Hepatocyte (in vitro differentiated cells): ENCODE data around the gene POFUT1. TPM values are rescaled to one million over a fixed set of nuclear protein-coding genes. Genes with fewer than 3 reads are reported as not detected.
"Not testable (repeated sequence)": the region's sequence is repeated elsewhere in the genome, so short reads cannot be mapped to it uniquely, and the experiment has no call there.

Experiments
- DNase-seq: peaks from one replicate; pipeline ENCODE4 v3.0.0-alpha.2; 2016; ENCODE audit warnings: low spot score
- H2AFZ ChIP-seq: fragments of 200-600 bp; sonication (generic); 2 replicates; pipeline ENCODE4 v1.6.0; 2016; ENCODE audit warnings: antibody characterized with exemption, mild to moderate bottlenecking
- H3K27ac ChIP-seq: fragments of 200-600 bp; sonication (generic); 2 replicates; pipeline ENCODE4 v1.5.1; 2016; ENCODE audit warnings: mild to moderate bottlenecking
- H3K27me3 ChIP-seq: fragments of 200-600 bp; sonication (generic); 2 replicates; pipeline ENCODE4 v1.6.1; 2016
- H3K36me3 ChIP-seq: fragments of 200-600 bp; sonication (generic); replicated peaks from 2 replicates; pipeline ENCODE4 v1.5.1; 2016; ENCODE audit warnings: low read depth; ENCODE audit not compliant: insufficient read depth
- H3K4me1 ChIP-seq: fragments of 200-600 bp; sonication (generic); 2 replicates; pipeline ENCODE4 v1.5.1; 2016; ENCODE audit warnings: mild to moderate bottlenecking, moderate library complexity; ENCODE audit not compliant: insufficient read depth
- H3K4me2 ChIP-seq: fragments of 200-600 bp; sonication (generic); 2 replicates; pipeline ENCODE4 v1.6.0; 2016
- H3K4me3 ChIP-seq: fragments of 200-600 bp; sonication (generic); 2 replicates; pipeline ENCODE4 v1.5.1; 2016; ENCODE audit warnings: mild to moderate bottlenecking
- H3K79me2 ChIP-seq: fragments of 200-600 bp; sonication (generic); 2 replicates; pipeline ENCODE4 v1.6.0; 2017; ENCODE audit warnings: mild to moderate bottlenecking
- H3K9me2 ChIP-seq: fragments of 200-600 bp; sonication (generic); replicated peaks from 2 replicates; pipeline ENCODE4 v1.6.0; 2017; ENCODE audit warnings: mild to moderate bottlenecking; ENCODE audit not compliant: insufficient read depth
- H3K9me3 ChIP-seq: fragments of 200-600 bp; sonication (generic); 2 replicates; pipeline ENCODE4 v1.5.1; 2016; ENCODE audit warnings: low read depth, mild to moderate bottlenecking
- H4K20me1 ChIP-seq: fragments of 200-600 bp; sonication (generic); 2 replicates; pipeline ENCODE4 v1.6.0; 2016; ENCODE audit warnings: mild to moderate bottlenecking; ENCODE audit not compliant: insufficient read depth, poor library complexity, severe bottlenecking
- CTCF ChIP-seq: fragments of 200-600 bp; sonication (generic); IDR thresholded peaks from 2 replicates; pipeline ENCODE4 v1.5.1; 2016; ENCODE audit warnings: antibody characterized with exemption, mild to moderate bottlenecking; ENCODE audit not compliant: poor library complexity
- EZH2 ChIP-seq: fragments of 200-600 bp; sonication (generic); IDR thresholded peaks from 2 replicates; pipeline ENCODE4 v1.6.1; 2016; ENCODE audit warnings: antibody characterized with exemption, mild to moderate bottlenecking, borderline replicate concordance
- EZH2phosphoT487 ChIP-seq: fragments of 200-600 bp; sonication (generic); IDR thresholded peaks from one replicate; pipeline ENCODE4 v1.6.1; 2018; ENCODE audit warnings: antibody characterized with exemption, mild to moderate bottlenecking, low read depth, moderate library complexity; ENCODE audit not compliant: unreplicated experiment, severe bottlenecking
- WGBS: methylation state at CpG from one replicate; pipeline ENCODE4 v1.1.6; 2016; ENCODE audit warnings: low lambda C conversion rate; ENCODE audit errors: missing lambda C conversion rate; 5-methylcytosine and 5-hydroxymethylcytosine counted together
- polyA plus RNA-seq: library from polyadenylated mRNA; unstranded; fragments of >200 nt; fragmentation: Nextera tagmentation; extraction: Ambion mirVana; gene quantifications from 2 replicates; pipeline ENCODE4 v1.2.1, GENCODE V29; 2016
- total RNA-seq: library from RNA; depleted of rRNA; stranded (reverse); fragments of >200 nt; gene quantifications from 2 replicates; pipeline ENCODE4 v1.2.3, GENCODE V29; 2014

POFUT1 gene
- total and polyA plus RNA-seq, 2 experiments from 2014 or later = 42.0 to 81.4 TPM

- Histone ChIP-seq H3K9me3 (no peaks in the 10 kb centered on the region), H3K4me1 (no peaks in the 10 kb centered on the region), H3K27ac (no peak overlapping the region), H3K79me2 (no peaks in the 10 kb centered on the region), H3K36me3 (no peaks in the 10 kb centered on the region), H3K9me2 (no peaks in the 10 kb centered on the region), H3K4me3 (no peak overlapping the region), H3K4me2 (no peak overlapping the region), H2AFZ (no peak overlapping the region), H3K27me3 (no peaks in the 10 kb centered on the region), H4K20me1 (no peaks in the 10 kb centered on the region)
- no peak for DNase-seq
- WGBS = 82% methylated on average over 2 of the region's 2 CpGs
- TF ChIP-seq EZH2phosphoT487 = no peak
- TF ChIP-seq CTCF = no peak
- TF ChIP-seq EZH2 = no peak
Observed at GRCh38 chr20:32168184-32168910, 39.3 kb upstream of the POFUT1 start.

- WGBS = 92% methylated on average over 7 of the region's 7 CpGs
- not testable (repeated sequence) for H4K20me1 ChIP-seq, H3K9me2 ChIP-seq
Observed at GRCh38 chr20:32177696-32178095, 30.0 kb upstream of the POFUT1 start.

GRCh38 chr20:32179515-32179914 lies 28.2 kb upstream of the POFUT1 start:
- Histone ChIP-seq H3K4me2 (no peak overlapping the region), H3K9me2 (no peaks in the 10 kb centered on the region), H3K79me2 (no peaks in the 10 kb centered on the region), H3K4me3 (no peak overlapping the region), H3K27me3 (no peaks in the 10 kb centered on the region), H2AFZ (no peak overlapping the region), H3K9me3 (no peaks in the 10 kb centered on the region), H4K20me1 (no peaks in the 10 kb centered on the region), H3K27ac (no peak overlapping the region), H3K4me1 (peaks cover 6% of the 10 kb centered on the region), H3K36me3 (no peaks in the 10 kb centered on the region)
- no peak for TF ChIP-seq EZH2phosphoT487
- 82% methylated on average over 2 of the region's 2 CpGs for WGBS
- no peak for DNase-seq

More at GRCh38 chr20:32177696-32178095, 30.0 kb upstream of the POFUT1 start:
- H3K79me2 ChIP-seq, H3K4me1 ChIP-seq, H3K27ac ChIP-seq, H3K4me3 ChIP-seq, H3K4me2 ChIP-seq, H3K36me3 ChIP-seq, H3K27me3 ChIP-seq, H2AFZ ChIP-seq, DNase-seq, H3K9me3 ChIP-seq: not testable (repeated sequence)

GRCh38 chr20:32179934-32180333 lies 27.7 kb upstream of the POFUT1 start:
- Histone ChIP-seq H3K4me2 (no peak overlapping the region), H3K79me2 (no peaks in the 10 kb centered on the region), H3K36me3 (no peaks in the 10 kb centered on the region), H2AFZ (no peak overlapping the region), H3K27me3 (no peaks in the 10 kb centered on the region), H3K4me1 (peaks cover 6% of the 10 kb centered on the region), H4K20me1 (no peaks in the 10 kb centered on the region), H3K4me3 (no peak overlapping the region), H3K9me3 (no peaks in the 10 kb centered on the region), H3K27ac (no peak overlapping the region), H3K9me2 (no peaks in the 10 kb centered on the region)
- WGBS = 96% methylated on average over 4 of the region's 4 CpGs
- no peak for DNase-seq
- TF ChIP-seq EZH2 (no peak), CTCF (no peak), EZH2phosphoT487 (no peak)
